Stimulated activated CD8-positive, alpha-beta memory T cell treated with anti-CD3 and anti-CD28 coated beads, Interleukin-15, amount 100 ng/mL, for 4 hours (primary cell): ENCODE results near the gene SORL1-AS1.

Experiments used
- DNase-seq, 2 donors: peaks; one replicate each; pipeline ENCODE4 v3.0.0-alpha.2; 2020; ENCODE audit warnings: low read depth in 2 of 2

SORL1-AS1 gene

DNA sequence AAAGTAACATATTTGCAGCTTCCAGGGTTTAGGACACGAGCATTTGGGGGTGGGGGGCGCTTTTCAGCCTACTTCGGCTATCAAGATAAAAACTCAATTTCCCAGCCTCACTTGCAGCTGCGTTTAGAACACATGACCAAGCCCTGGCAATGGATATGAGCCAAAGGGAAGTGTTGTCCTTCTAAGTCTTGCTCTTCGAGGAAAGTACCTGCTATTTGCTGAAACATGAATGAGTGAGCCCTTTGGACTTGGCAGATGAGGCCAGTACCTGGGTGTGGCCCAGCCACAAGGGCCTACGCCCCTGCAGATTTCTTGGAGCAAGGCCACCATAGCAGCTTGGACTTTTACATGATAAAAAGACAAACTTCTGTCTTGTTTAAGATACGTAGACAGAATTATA lies 60.9 kb downstream of the SORL1-AS1 start:
- no peak for DNase-seq

DNA sequence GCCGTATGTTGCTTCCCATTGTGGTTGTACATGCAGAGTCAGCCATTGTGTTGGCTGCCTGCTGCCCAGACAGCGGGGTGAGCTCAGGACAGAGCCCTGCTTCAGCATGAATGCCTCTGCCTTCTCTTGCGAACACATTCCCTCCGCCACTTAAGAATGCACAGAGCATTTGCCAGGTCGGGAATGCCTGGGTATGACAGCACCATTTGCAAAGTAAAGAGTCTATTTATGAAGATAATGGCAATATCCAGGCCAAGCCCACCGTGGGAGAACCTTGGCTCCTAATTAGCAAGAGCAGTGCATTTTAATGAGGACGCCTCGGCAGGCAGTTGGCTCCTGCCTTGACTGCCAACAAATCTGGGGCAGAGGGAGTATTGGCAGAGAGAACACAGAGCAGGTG lies 63.1 kb downstream of the SORL1-AS1 start:
- DNase-seq: no peak
